Liver (tissue), 3 donors: ENCODE measurements around the gene RYR2.

Source experiments
- CTCF ChIP-seq: fragments of 150-350 bp; IDR thresholded peaks from 2 replicates; pipeline ENCODE4 v1.5.1; 2017; ENCODE audit warnings: improper control_type of control experiment, low read depth, low read length; ENCODE audit not compliant: missing input control
- JUND ChIP-seq, 2 donors: IDR thresholded peaks; 2 replicates each; pipeline ENCODE4 v1.6.1; 2016; ENCODE audit warnings: antibody characterized with exemption in 2 of 2
- TAF1 ChIP-seq: conservative IDR thresholded peaks from 2 replicates; pipeline ENCODE4 v1.6.1; 2016; ENCODE audit warnings: antibody characterized with exemption, mild to moderate bottlenecking
- donor health status: healthy.
- donor health status: healthy.

GRCh38 chr1:237058470-237058869 lies 16.5 kb downstream of the RYR2 start:
- no peak for TF ChIP-seq CTCF
- TF ChIP-seq TAF1, result no peak
- no peak for TF ChIP-seq JUND (IDR thresholded peaks at IDR 0.05)
